ENCODE results near the gene CFAP43. TPM values are rescaled to one million over a fixed set of nuclear protein-coding genes. Genes with fewer than 3 reads are reported as not detected.

The CFAP43 gene
- total and polyA plus RNA-seq, 8 donors: under 0.01 to 2.0 (median 0.25) TPM; not detected in 3

GRCh38 chr10:104264783-104265182 lies 32.6 kb upstream of the CFAP43 start:
- Histone ChIP-seq H3K4me3 (no peak overlapping the region), H3K27me3 (no peaks in the 10 kb centered on the region), H3K36me3 (peaks cover 37 to 86% (median 79%) of the 10 kb centered on the region in 4 donors), H3K9me3 (no peaks in the 10 kb centered on the region), H3K27ac (no peak overlapping the region), H3K4me1 (peaks cover 19 to 88% (median 40%) of the 10 kb centered on the region in 4 donors)
- TF ChIP-seq POLR2A (IDR thresholded peaks at IDR 0.05): no peak
- TF ChIP-seq POLR2AphosphoS5 (IDR thresholded peaks at IDR 0.05): no peak
- no peak for TF ChIP-seq CTCF (IDR thresholded peaks at IDR 0.05)
- TF ChIP-seq EP300 (IDR thresholded peaks at IDR 0.05): no peak
- 83 to 93% (median 91%) methylated on average over 5 of the region's 5 CpGs for WGBS, 5 donors
- intact Hi-C loops (cut with DNase I; ENCODE audit: low total_unique reads): no loop called here
- no peak for DNase-seq

GRCh38 chr10:104262055-104262454 lies 29.9 kb upstream of the CFAP43 start:
- Histone ChIP-seq H3K27me3 (no peaks in the 10 kb centered on the region), H3K36me3 (peaks cover 39 to 100% (median 89%) of the 10 kb centered on the region in 4 donors)

GRCh38 chr10:104260775-104261115 lies 28.6 kb upstream of the CFAP43 start:
- Histone ChIP-seq H3K27me3 (no peaks in the 10 kb centered on the region), H3K4me3 (no peak overlapping the region), H3K9me3 (no peaks in the 10 kb centered on the region), H3K36me3 (peaks cover 27 to 86% (median 77%) of the 10 kb centered on the region in 4 donors), H3K27ac (peak overlapping the region in 4 of 5 donors; percentile 27 to 71 (median 64)), H3K4me1 (peaks cover 24 to 97% (median 49%) of the 10 kb centered on the region in 4 donors)
- no peak for DNase-seq
- TF ChIP-seq CTCF (IDR thresholded peaks at IDR 0.05): no peak
- no peak for TF ChIP-seq EP300 (IDR thresholded peaks at IDR 0.05)
- TF ChIP-seq POLR2A (IDR thresholded peaks at IDR 0.05): no peak
- peak in 1 of 3 donors; percentile 1 for TF ChIP-seq POLR2AphosphoS5 (IDR thresholded peaks at IDR 0.05)
- intact Hi-C loops (cut with DNase I; ENCODE audit: low total_unique reads): no loop called here
- 34 to 55% (median 45%) methylated on average over 3 of the region's 3 CpGs for WGBS, 5 donors

More at GRCh38 chr10:104262055-104262454, 29.9 kb upstream of the CFAP43 start:
- DNase-seq: no peak
- Histone ChIP-seq H3K27ac (peak overlapping the region in 2 of 5 donors; percentile 9 to 70), H3K4me3 (no peak overlapping the region), H3K4me1 (peaks cover 15 to 95% (median 38%) of the 10 kb centered on the region in 4 donors), H3K9me3 (no peaks in the 10 kb centered on the region)
- intact Hi-C loops (cut with DNase I; ENCODE audit: low total_unique reads): no loop called here
- 75 to 85% (median 82%) methylated on average over 5 of the region's 5 CpGs for WGBS, 5 donors
- TF ChIP-seq EP300 (IDR thresholded peaks at IDR 0.05) (no peak), POLR2AphosphoS5 (IDR thresholded peaks at IDR 0.05) (no peak), POLR2A (IDR thresholded peaks at IDR 0.05) (no peak), CTCF (IDR thresholded peaks at IDR 0.05) (no peak)

GRCh38 chr10:104259999-104260774 lies 28.0 kb upstream of the CFAP43 start:
- peak overlapping the region in 4 of 5 donors; percentile 35 to 71 (median 64) for H3K27ac ChIP-seq
- no peaks in the 10 kb centered on the region for H3K9me3 ChIP-seq
- 71 to 83% (median 80%) methylated on average over 6 of the region's 6 CpGs for WGBS, 5 donors
- H3K4me1 ChIP-seq: peaks cover 24 to 93% (median 50%) of the 10 kb centered on the region in 4 donors
- no peak for TF ChIP-seq POLR2A (IDR thresholded peaks at IDR 0.05)
- TF ChIP-seq POLR2AphosphoS5 (IDR thresholded peaks at IDR 0.05): peak in 1 of 3 donors; percentile 41
- TF ChIP-seq EP300 (IDR thresholded peaks at IDR 0.05): no peak
- no peak for TF ChIP-seq CTCF (IDR thresholded peaks at IDR 0.05)
- H3K36me3 ChIP-seq: peaks cover 24 to 81% (median 71%) of the 10 kb centered on the region in 4 donors
- no peak for DNase-seq
- no peak overlapping the region for H3K4me3 ChIP-seq
- intact Hi-C loops (cut with DNase I; ENCODE audit: low total_unique reads): no loop called here
- H3K27me3 ChIP-seq: no peaks in the 10 kb centered on the region
